Measurements from ENCODE around the gene PSD2. TPM values are rescaled to one million over a fixed set of nuclear protein-coding genes. Genes with fewer than 3 reads are reported as not detected.

The PSD2 gene
- total and polyA plus RNA-seq, 2 donors from 2014 or later = 0.09 to 0.13 TPM

GRCh38 chr5:139829471-139829870, 33.9 kb downstream of the PSD2 start:
- no peaks in the 10 kb centered on the region for H3K9me3 ChIP-seq (ENCODE audit: control insufficient read depth in 2 of 3, insufficient read depth in 1 of 3, low read length in 3 of 3)
- no peaks in the 10 kb centered on the region for H3K27me3 ChIP-seq (ENCODE audit: control insufficient read depth, insufficient read depth, low read length)
- H3K36me3 ChIP-seq (ENCODE audit: control insufficient read depth in 2 of 3, insufficient read depth in 3 of 3, low read length in 3 of 3) = no peaks in the 10 kb centered on the region
- no peak for TF ChIP-seq CTCF (IDR thresholded peaks at IDR 0.05; ENCODE audit: borderline replicate concordance, extremely low read depth, insufficient read depth)
- H3K9ac ChIP-seq (ENCODE audit: low read length in 3 of 3) = no peak overlapping the region
- no peak overlapping the region for H3K27ac ChIP-seq (ENCODE audit: low read depth in 2 of 2, low read length in 2 of 2)
- H3K4me3 ChIP-seq (ENCODE audit: low read length in 3 of 3) = no peak overlapping the region
- no peaks in the 10 kb centered on the region for H3K4me1 ChIP-seq (ENCODE audit: control insufficient read depth in 2 of 3, insufficient read depth in 2 of 3, low read depth in 1 of 3, low read length in 3 of 3)
- DNase-seq = no peak
- intact Hi-C loops (cut with DNase I) = no loop called here
- no peak for FAIRE-seq

GRCh38 chr5:139831624-139832023, 36.0 kb downstream of the PSD2 start:
- Histone ChIP-seq H3K27me3 (ENCODE audit: control insufficient read depth, insufficient read depth, low read length) (no peaks in the 10 kb centered on the region), H3K9me3 (ENCODE audit: control insufficient read depth in 2 of 3, insufficient read depth in 1 of 3, low read length in 3 of 3) (no peaks in the 10 kb centered on the region), H3K4me3 (ENCODE audit: low read length in 3 of 3) (no peak overlapping the region), H3K4me1 (ENCODE audit: control insufficient read depth in 2 of 3, insufficient read depth in 2 of 3, low read depth in 1 of 3, low read length in 3 of 3) (no peaks in the 10 kb centered on the region), H3K9ac (ENCODE audit: low read length in 3 of 3) (no peak overlapping the region), H3K27ac (ENCODE audit: low read depth in 2 of 2, low read length in 2 of 2) (no peak overlapping the region), H3K36me3 (ENCODE audit: control insufficient read depth in 2 of 3, insufficient read depth in 3 of 3, low read length in 3 of 3) (no peaks in the 10 kb centered on the region)
- no peak for DNase-seq
- intact Hi-C loops (cut with DNase I) = no loop called here
- TF ChIP-seq CTCF (IDR thresholded peaks at IDR 0.05; ENCODE audit: borderline replicate concordance, extremely low read depth, insufficient read depth) = no peak
- no peak for FAIRE-seq

- no peaks in the 10 kb centered on the region for H3K9me3 ChIP-seq (ENCODE audit: control insufficient read depth in 2 of 3, insufficient read depth in 1 of 3, low read length in 3 of 3)
- no peaks in the 10 kb centered on the region for H3K27me3 ChIP-seq (ENCODE audit: control insufficient read depth, insufficient read depth, low read length)
- DNase-seq (no peak), FAIRE-seq (no peak)
- no peak overlapping the region for H3K27ac ChIP-seq (ENCODE audit: low read depth in 2 of 2, low read length in 2 of 2)
- no peaks in the 10 kb centered on the region for H3K36me3 ChIP-seq (ENCODE audit: control insufficient read depth in 2 of 3, insufficient read depth in 3 of 3, low read length in 3 of 3)
- no peak overlapping the region for H3K9ac ChIP-seq (ENCODE audit: low read length in 3 of 3)
- no peak for TF ChIP-seq CTCF (IDR thresholded peaks at IDR 0.05; ENCODE audit: borderline replicate concordance, extremely low read depth, insufficient read depth)
- intact Hi-C loops (cut with DNase I) = no loop called here
- no peak overlapping the region for H3K4me3 ChIP-seq (ENCODE audit: low read length in 3 of 3)
- H3K4me1 ChIP-seq (ENCODE audit: control insufficient read depth in 2 of 3, insufficient read depth in 2 of 3, low read depth in 1 of 3, low read length in 3 of 3) = no peaks in the 10 kb centered on the region
Measured at GRCh38 chr5:139833525-139833924, 37.9 kb downstream of the PSD2 start.

GRCh38 chr5:139835656-139836055, 40.0 kb downstream of the PSD2 start:
- no peak overlapping the region for H3K4me3 ChIP-seq (ENCODE audit: low read length in 3 of 3)
- intact Hi-C loops (cut with DNase I) = no loop called here
- H3K36me3 ChIP-seq (ENCODE audit: control insufficient read depth in 2 of 3, insufficient read depth in 3 of 3, low read length in 3 of 3) = no peaks in the 10 kb centered on the region
- no peaks in the 10 kb centered on the region for H3K4me1 ChIP-seq (ENCODE audit: control insufficient read depth in 2 of 3, insufficient read depth in 2 of 3, low read depth in 1 of 3, low read length in 3 of 3)
- no peak for FAIRE-seq
- no peaks in the 10 kb centered on the region for H3K9me3 ChIP-seq (ENCODE audit: control insufficient read depth in 2 of 3, insufficient read depth in 1 of 3, low read length in 3 of 3)
- no peak overlapping the region for H3K27ac ChIP-seq (ENCODE audit: low read depth in 2 of 2, low read length in 2 of 2)
- TF ChIP-seq CTCF (IDR thresholded peaks at IDR 0.05; ENCODE audit: borderline replicate concordance, extremely low read depth, insufficient read depth) = no peak
- no peaks in the 10 kb centered on the region for H3K27me3 ChIP-seq (ENCODE audit: control insufficient read depth, insufficient read depth, low read length)
- no peak overlapping the region for H3K9ac ChIP-seq (ENCODE audit: low read length in 3 of 3)
- DNase-seq = no peak

All from kidney (tissue), 14 donors.